ENCODE measurements around the gene SMARCAL1. TPM values are rescaled to one million over a fixed set of nuclear protein-coding genes. Genes with fewer than 3 reads are reported as not detected.

Gene SMARCAL1
- total and polyA plus RNA-seq, 2 of the 4 experiments (the other 2 are of a cell fraction) = 13.6 to 21.0 TPM

GRCh38 chr2:216406826-216407225, 5.5 kb upstream of the SMARCAL1 start:
- no peak overlapping the region for H2AK9ac ChIP-seq (replicated peaks; ENCODE audit: low read depth, low read length, poor library complexity)
- H2BK120ac ChIP-seq (ENCODE audit: low read depth, low read length) = no peak overlapping the region
- H3K9me3 ChIP-seq (ENCODE audit: control insufficient read depth, insufficient read depth, low read length) = no peaks in the 10 kb centered on the region
- no peak for ATAC-seq (ENCODE audit: low read depth)
- H3K56ac ChIP-seq (ENCODE audit: extremely low read depth, insufficient read depth, low read length) = no peak overlapping the region
- H2AFZ ChIP-seq (replicated peaks; ENCODE audit: low read length, poor library complexity) = no peak overlapping the region
- intact Hi-C loops (cut with micrococcal nuclease) = no loop called here
- no peaks in the 10 kb centered on the region for H3K36me3 ChIP-seq (ENCODE audit: control insufficient read depth, insufficient read depth, low read length)
- no peak overlapping the region for H3K9ac ChIP-seq (ENCODE audit: low read depth, low read length)
- H3K14ac ChIP-seq (replicated peaks; ENCODE audit: low read depth, low read length) = no peak overlapping the region
- WGBS, 2 experiments (ENCODE audit: extremely low coverage in 2 of 2, insufficient read length in 1 of 2) = no CpG with 5 or more reads among the region's 3 CpGs
- no peaks in the 10 kb centered on the region for H4K20me1 ChIP-seq (ENCODE audit: insufficient read depth, low read length)
- no peak overlapping the region for H3K23ac ChIP-seq (ENCODE audit: low read depth, low read length)
- H3K4me2 ChIP-seq (ENCODE audit: low read depth, low read length) = no peak overlapping the region
- in situ Hi-C loops (cut with MboI; ENCODE audit: low sequenced_read_pairs) = loop anchor here (25.0 kb wide), 1 partner anchor 195 kb away; no protein-coding TSS in a partner anchor
- no peak for TF ChIP-seq POLR2A (IDR thresholded peaks at IDR 0.05; ENCODE audit: low read depth, low read length)
- TF ChIP-seq MAZ (IDR thresholded peaks at IDR 0.05; ENCODE audit: borderline replicate concordance, low read depth, low read length) = no peak
- no peak for TF ChIP-seq FOS (IDR thresholded peaks at IDR 0.05; ENCODE audit: low read depth, low read length)
- no peak for TF ChIP-seq MXI1 (IDR thresholded peaks at IDR 0.05; ENCODE audit: borderline replicate concordance, low read depth, low read length)
- TF ChIP-seq ELK1 (IDR thresholded peaks at IDR 0.05; ENCODE audit: borderline replicate concordance, low read depth, low read length) = no peak
- no peak for TF ChIP-seq SMC3 (IDR thresholded peaks at IDR 0.05; ENCODE audit: low read depth, low read length)
- no peak for TF ChIP-seq CHD1 (IDR thresholded peaks at IDR 0.05; ENCODE audit: low read depth, low read length)
- TF ChIP-seq RAD21 (IDR thresholded peaks at IDR 0.05; ENCODE audit: low read length) = no peak
- H2AK5ac ChIP-seq (ENCODE audit: low read depth, low read length) = no peak overlapping the region
- no peaks in the 10 kb centered on the region for H3K79me1 ChIP-seq (ENCODE audit: low read depth in 1 of 2, low read length in 2 of 2)
- DNase-seq = no peak
- no peak overlapping the region for H4K91ac ChIP-seq (ENCODE audit: insufficient read depth, low read depth, low read length)
- H3K27me3 ChIP-seq (ENCODE audit: control insufficient read depth, insufficient read depth, low read length) = no peaks in the 10 kb centered on the region; the same call in 1 of the 2 replicates
- H4K8ac ChIP-seq (ENCODE audit: low read depth in 2 of 2, low read length in 2 of 2) = no peak overlapping the region
- no peak overlapping the region for H4K5ac ChIP-seq (ENCODE audit: low read depth, low read length)
- no peak overlapping the region for H3K4ac ChIP-seq (ENCODE audit: low read depth, low read length)
- no peak overlapping the region for H3K4me3 ChIP-seq (ENCODE audit: insufficient read depth, low read depth, low read length)
- no peak overlapping the region for H2BK20ac ChIP-seq (ENCODE audit: low read depth, low read length)
- no peak overlapping the region for H3K27ac ChIP-seq (ENCODE audit: insufficient read depth, low read length)
- H2BK5ac ChIP-seq (ENCODE audit: low read depth, low read length, poor library complexity, severe bottlenecking) = no peak overlapping the region
- H3K18ac ChIP-seq (ENCODE audit: low read depth, low read length) = no peak overlapping the region
- dilution Hi-C loops (cut with HindIII; ENCODE audit: low sequenced_read_pairs, unreplicated experiment) = no loop called here
- ChIA-PET POLR2A (ENCODE audit: unreplicated experiment) (no interaction called here), CTCF (no interaction called here)
- H3K9me1 ChIP-seq (ENCODE audit: insufficient read depth, low read length) = no peaks in the 10 kb centered on the region; the same call in 1 of the 2 replicates
- H2BK15ac ChIP-seq (ENCODE audit: low read depth, low read length) = no peak overlapping the region
- no TSS peak for BruUV-seq (replicated peaks)
- H3K4me1 ChIP-seq (ENCODE audit: control insufficient read depth, insufficient read depth, low read length) = no peaks in the 10 kb centered on the region

All from IMR-90 (cell line).